CD14-positive monocyte (primary cell): ENCODE results near the gene AOPEP. TPM values are rescaled to one million over a fixed set of nuclear protein-coding genes. Genes with fewer than 3 reads are reported as not detected.

Source experiments
- DNase-seq, 3 donors: peaks; one replicate each; pipeline ENCODE4 v3.0.0-alpha.2; 2011 to 2022
- H2AFZ ChIP-seq: 2 replicates; pipeline ENCODE4 v1.6.0; 2012; ENCODE audit warnings: mild to moderate bottlenecking, low read depth, low read length, inconsistent platforms; ENCODE audit not compliant: insufficient read depth, poor library complexity, severe bottlenecking
- H3K27ac ChIP-seq, 2 donors: 1 replicate in 1 of 2; 2 replicates in 1 of 2; pipeline ENCODE4 v1.5.1; 2012 to 2013; ENCODE audit warnings: low read length in 2 of 2, control low read depth in 1 of 2, inconsistent platforms in 1 of 2, low read depth in 1 of 2, mild to moderate bottlenecking in 1 of 2
- H3K27me3 ChIP-seq, 2 donors: one replicate each; pipeline versions ENCODE4 v1.6.0 to v1.6.1; 2011 to 2013; ENCODE audit warnings: low read length in 2 of 2; ENCODE audit not compliant: control insufficient read depth in 2 of 2, insufficient read depth in 2 of 2
- H3K36me3 ChIP-seq, 2 donors: replicated peaks in 1 of 2; 1 replicate in 1 of 2; 2 replicates in 1 of 2; pipeline versions ENCODE4 v1.5.1 to v1.6.1; 2012 to 2013; ENCODE audit warnings: low read length in 2 of 2, control low read depth in 1 of 2, inconsistent platforms in 1 of 2, mild to moderate bottlenecking in 1 of 2; ENCODE audit not compliant: insufficient read depth in 2 of 2, control insufficient read depth in 1 of 2
- H3K4me1 ChIP-seq, 2 donors: 1 replicate in 1 of 2; 2 replicates in 1 of 2; pipeline versions ENCODE4 v1.5.1 to v1.6.1; 2012 to 2013; ENCODE audit warnings: low read length in 2 of 2, control low read depth in 1 of 2, inconsistent platforms in 1 of 2, mild to moderate bottlenecking in 1 of 2, moderate library complexity in 1 of 2; ENCODE audit not compliant: insufficient read depth in 2 of 2, control insufficient read depth in 1 of 2
- H3K4me2 ChIP-seq: replicated peaks from 2 replicates; pipeline ENCODE3; 2012; ENCODE audit warnings: low read length, moderate library complexity, mild to moderate bottlenecking; ENCODE audit not compliant: poor library complexity, severe bottlenecking; ENCODE audit errors: extremely low read depth
- H3K4me3 ChIP-seq, 3 experiments: fragments of 200-600 bp in 1 of 3; sonication (generic) in 1 of 3; replicated peaks in 1 of 3; 1 replicate in 2 of 3; 2 replicates in 1 of 3; pipeline ENCODE4 v1.5.1; 2011 to 2013; ENCODE audit warnings: low read length in 3 of 3, mild to moderate bottlenecking in 3 of 3, control low read depth in 2 of 3, low read depth in 2 of 3, inconsistent platforms in 1 of 3, moderate library complexity in 1 of 3
- H3K79me2 ChIP-seq: 2 replicates; pipeline ENCODE4 v1.6.0; 2012; ENCODE audit warnings: mild to moderate bottlenecking, control low read depth, inconsistent platforms, low read length, moderate library complexity; ENCODE audit not compliant: insufficient read depth
- H3K9ac ChIP-seq: 2 replicates; pipeline ENCODE4 v1.6.0; 2017; ENCODE audit warnings: low read length, mild to moderate bottlenecking; ENCODE audit not compliant: insufficient read depth, poor library complexity, severe bottlenecking
- H3K9me3 ChIP-seq, 2 donors: replicated peaks in 1 of 2; 1 replicate in 1 of 2; 2 replicates in 1 of 2; pipeline versions ENCODE4 v1.5.1 to v1.6.1; 2012 to 2013; ENCODE audit warnings: low read length in 2 of 2, control low read depth in 1 of 2; ENCODE audit not compliant: control insufficient read depth in 1 of 2, insufficient read depth in 1 of 2
- H4K20me1 ChIP-seq: 2 replicates; pipeline ENCODE4 v1.6.0; 2012; ENCODE audit warnings: mild to moderate bottlenecking, low read length, control low read depth, moderate library complexity; ENCODE audit not compliant: insufficient read depth
- H3K27ac Mint-ChIP-seq, 7 donors: one replicate each; pipeline ENCODE4 v1.8.0; 2020; ENCODE audit warnings: mild to moderate bottlenecking in 7 of 7, mixed read lengths in 7 of 7, moderate library complexity in 6 of 7, inconsistent platforms in 2 of 7
- H3K27me3 Mint-ChIP-seq, 3 donors: one replicate each; pipeline ENCODE4 v1.8.0; 2021 to 2022; ENCODE audit warnings: low read depth in 3 of 3, mild to moderate bottlenecking in 3 of 3, mixed read lengths in 3 of 3, moderate library complexity in 3 of 3, inconsistent platforms in 1 of 3
- H3K36me3 Mint-ChIP-seq, 2 donors: one replicate each; pipeline ENCODE4 v1.8.0; 2020; ENCODE audit warnings: mixed read lengths in 2 of 2, inconsistent platforms in 1 of 2, mild to moderate bottlenecking in 1 of 2
- H3K4me1 Mint-ChIP-seq: one replicate; pipeline ENCODE4 v1.8.0; 2020; ENCODE audit warnings: mild to moderate bottlenecking, mixed read lengths
- H3K4me3 Mint-ChIP-seq, 2 donors: one replicate each; pipeline ENCODE4 v1.8.0; 2020; ENCODE audit warnings: mild to moderate bottlenecking in 2 of 2, mixed read lengths in 2 of 2, moderate library complexity in 1 of 2
- H3K9me3 Mint-ChIP-seq, 7 donors: one replicate each; pipeline ENCODE4 v1.8.0; 2020 to 2022; ENCODE audit warnings: mixed read lengths in 7 of 7, mild to moderate bottlenecking in 6 of 7, moderate library complexity in 6 of 7, inconsistent platforms in 2 of 7
- WGBS: methylation state at CpG from one replicate; pipeline ENCODE4 v1.1.5; 2013; ENCODE audit warnings: missing lambda C conversion rate; ENCODE audit not compliant: insufficient coverage; 5-methylcytosine and 5-hydroxymethylcytosine counted together
- intact Hi-C, 2 donors: fragments of 100-400 bp; cut with micrococcal nuclease; formaldehyde crosslinking; loops; one replicate each; pipeline versions ENCODE4 v1.15.0 to v1.15.1; 2023
- polyA plus RNA-seq, 3 donors: library from polyadenylated mRNA; depleted of rRNA in 1 of 3; unstranded in 2 of 3; stranded (reverse) in 1 of 3; fragments of 300-500 nt in 2 of 3; fragments of >200 nt in 1 of 3; fragmentation: Illumina TruSeq in 2 of 3; gene quantifications; 1 replicate in 2 of 3; 2 replicates in 1 of 3; pipeline ENCODE4 v1.2.3, GENCODE V29; 2012 to 2021
- TF ChIP-seq, protein P1 (sequence below): fragments of 200-600 bp; IDR thresholded peaks from one replicate; pipeline ENCODE4 v1.8.0; 2022; ENCODE audit warnings: antibody characterized with exemption, mild to moderate bottlenecking

Gene AOPEP
- polyA plus RNA-seq, 3 donors, result 3.0 to 4.1 (median 3.1) TPM

DNA sequence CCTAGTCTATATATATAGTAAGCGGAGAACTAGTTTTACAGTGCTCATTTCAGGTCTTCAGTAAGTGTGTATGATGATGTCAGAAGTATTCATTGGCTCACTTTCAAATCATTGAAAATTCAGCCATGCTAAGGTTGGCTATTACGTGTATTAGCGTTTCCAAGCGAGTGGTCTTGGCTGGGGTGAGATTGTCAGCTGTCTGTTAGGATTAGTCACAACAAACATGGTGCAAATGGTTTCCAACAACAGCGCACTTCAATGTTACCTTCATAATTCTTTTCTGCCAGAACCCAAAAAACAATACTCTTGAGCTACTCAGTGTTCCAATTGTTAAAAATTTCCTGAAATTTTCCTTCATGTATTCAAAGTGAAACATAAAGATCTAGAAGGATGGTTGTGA is 283.0 kb downstream of the AOPEP start:
- H3K36me3 Mint-ChIP-seq, result peaks cover 11% of the 10 kb centered on the region in 2 donors
- no peaks in the 10 kb centered on the region for H3K79me2 ChIP-seq
- H3K9me3 ChIP-seq, result no peaks in the 10 kb centered on the region
- H3K4me3 ChIP-seq, result no peak overlapping the region
- peaks cover 0 to 5% of the 10 kb centered on the region in 2 donors for H3K4me1 ChIP-seq
- H3K4me3 Mint-ChIP-seq, result no peak overlapping the region
- H3K27me3 Mint-ChIP-seq, result peaks cover 27 to 35% (median 30%) of the 10 kb centered on the region in 3 donors
- H3K36me3 ChIP-seq, result no peaks in the 10 kb centered on the region
- peaks cover 3% of the 10 kb centered on the region for H3K4me1 Mint-ChIP-seq
- H3K9me3 Mint-ChIP-seq, result peaks cover 0 to 2% (median 0%) of the 10 kb centered on the region in 7 donors
- H4K20me1 ChIP-seq, result no peaks in the 10 kb centered on the region
- TF ChIP-seq, protein P1, sequence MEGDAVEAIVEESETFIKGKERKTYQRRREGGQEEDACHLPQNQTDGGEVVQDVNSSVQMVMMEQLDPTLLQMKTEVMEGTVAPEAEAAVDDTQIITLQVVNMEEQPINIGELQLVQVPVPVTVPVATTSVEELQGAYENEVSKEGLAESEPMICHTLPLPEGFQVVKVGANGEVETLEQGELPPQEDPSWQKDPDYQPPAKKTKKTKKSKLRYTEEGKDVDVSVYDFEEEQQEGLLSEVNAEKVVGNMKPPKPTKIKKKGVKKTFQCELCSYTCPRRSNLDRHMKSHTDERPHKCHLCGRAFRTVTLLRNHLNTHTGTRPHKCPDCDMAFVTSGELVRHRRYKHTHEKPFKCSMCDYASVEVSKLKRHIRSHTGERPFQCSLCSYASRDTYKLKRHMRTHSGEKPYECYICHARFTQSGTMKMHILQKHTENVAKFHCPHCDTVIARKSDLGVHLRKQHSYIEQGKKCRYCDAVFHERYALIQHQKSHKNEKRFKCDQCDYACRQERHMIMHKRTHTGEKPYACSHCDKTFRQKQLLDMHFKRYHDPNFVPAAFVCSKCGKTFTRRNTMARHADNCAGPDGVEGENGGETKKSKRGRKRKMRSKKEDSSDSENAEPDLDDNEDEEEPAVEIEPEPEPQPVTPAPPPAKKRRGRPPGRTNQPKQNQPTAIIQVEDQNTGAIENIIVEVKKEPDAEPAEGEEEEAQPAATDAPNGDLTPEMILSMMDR, result no peak
- H3K27ac ChIP-seq, result no peak overlapping the region
- DNase-seq, result no peak
- no peak overlapping the region for H2AFZ ChIP-seq
- intact Hi-C loops, result no loop called here
- WGBS, result no CpG with 5 or more reads among the region's 5 CpGs
- H3K9ac ChIP-seq, result no peak overlapping the region
- no peak overlapping the region for H3K4me2 ChIP-seq
- H3K27ac Mint-ChIP-seq, result no peak overlapping the region
- H3K27me3 ChIP-seq, result peaks cover 15 to 16% of the 10 kb centered on the region in 2 donors

DNA sequence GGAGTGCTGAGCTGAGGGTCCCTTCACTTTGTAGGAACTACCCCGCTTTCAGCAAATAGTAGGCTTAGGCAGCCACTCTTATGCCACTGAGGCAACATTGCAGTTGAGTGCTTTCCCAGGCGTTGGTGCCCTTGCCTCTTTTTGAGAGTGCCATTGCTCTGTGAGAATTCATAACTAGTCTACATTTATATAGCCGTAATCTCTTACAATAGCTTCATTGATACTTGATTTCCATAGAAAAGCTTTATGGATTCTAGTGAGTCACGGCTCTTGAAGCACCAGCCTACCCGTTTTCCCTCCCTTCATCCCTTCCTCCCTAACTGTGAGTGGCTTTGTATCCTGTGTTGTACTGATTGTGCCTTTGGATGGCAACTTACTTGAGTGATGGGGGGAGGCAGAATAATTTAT is 283.9 kb downstream of the AOPEP start:
- Mint-ChIP-seq H3K4me3 (no peak overlapping the region), H3K36me3 (peaks cover 9 to 11% of the 10 kb centered on the region in 2 donors), H3K9me3 (peaks cover 0 to under 1% (median 0%) of the 10 kb centered on the region in 7 donors), H3K27ac (no peak overlapping the region), H3K4me1 (peaks cover under 1% of the 10 kb centered on the region), H3K27me3 (peaks cover 25 to 31% (median 28%) of the 10 kb centered on the region in 3 donors)
- Histone ChIP-seq H2AFZ (no peak overlapping the region), H3K4me3 (no peak overlapping the region), H3K9me3 (no peaks in the 10 kb centered on the region), H3K36me3 (no peaks in the 10 kb centered on the region), H3K4me2 (no peak overlapping the region), H4K20me1 (no peaks in the 10 kb centered on the region), H3K27me3 (peaks cover 13% of the 10 kb centered on the region in 2 donors), H3K27ac (no peak overlapping the region), H3K79me2 (no peaks in the 10 kb centered on the region), H3K9ac (no peak overlapping the region), H3K4me1 (peaks cover 0 to under 1% of the 10 kb centered on the region in 2 donors)
- 100% methylated on average over 2 of the region's 5 CpGs for WGBS
- no peak for DNase-seq
- TF ChIP-seq, protein P1, result no peak
- intact Hi-C loops, result no loop called here
